OCI-LY7 (cell line): Measurements from ENCODE around the gene NLGN1.

Experiments used
- EZH2phosphoT487 ChIP-seq: fragments of 200-600 bp; sonication (generic); IDR thresholded peaks from 2 replicates; pipeline ENCODE4 v1.6.1; 2018; ENCODE audit warnings: low read depth, borderline replicate concordance, mild to moderate bottlenecking, mixed run types, antibody characterized with exemption, low read length, moderate library complexity, mixed read lengths
- TF ChIP-seq, protein P1 (sequence below): fragments of 200-600 bp; sonication (generic); conservative IDR thresholded peaks from 2 replicates; pipeline ENCODE4 v1.5.1; 2014; ENCODE audit warnings: mild to moderate bottlenecking, antibody characterized with exemption, low read length, moderate library complexity, mixed read lengths

DNA sequence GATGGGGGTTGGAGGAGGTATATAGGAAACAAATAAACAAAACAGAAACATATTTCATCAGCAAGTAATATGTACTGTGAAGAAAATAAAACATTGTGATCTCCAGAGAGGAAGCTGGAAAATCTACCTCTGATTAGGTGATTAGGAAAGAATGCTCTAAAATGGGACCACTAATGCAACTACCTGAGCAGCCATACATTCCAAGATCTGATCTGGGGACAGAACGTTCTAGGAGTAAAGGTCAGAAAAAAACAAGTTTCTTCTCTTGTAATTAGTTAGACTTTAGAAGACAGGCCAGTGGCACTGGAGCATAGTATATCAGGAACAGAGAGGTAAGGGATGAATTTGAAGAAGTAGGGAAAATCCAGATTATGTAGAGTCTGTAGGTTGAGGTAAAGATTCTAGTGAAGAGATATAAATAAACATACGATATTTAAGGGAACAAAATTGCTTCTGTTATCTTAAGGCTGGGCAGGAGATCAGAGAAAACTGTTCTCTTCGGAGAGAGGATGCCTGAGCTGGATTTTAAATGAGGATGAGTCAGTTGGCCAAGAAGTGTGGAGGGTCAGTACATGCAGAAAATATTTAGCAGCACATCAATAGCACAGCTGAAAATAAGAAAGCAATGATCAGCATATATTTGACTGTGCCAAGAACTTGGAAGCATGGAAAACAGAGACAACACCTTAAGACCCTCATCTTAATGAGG lies 429.5 kb downstream of the NLGN1 start:
- TF ChIP-seq, protein P1, sequence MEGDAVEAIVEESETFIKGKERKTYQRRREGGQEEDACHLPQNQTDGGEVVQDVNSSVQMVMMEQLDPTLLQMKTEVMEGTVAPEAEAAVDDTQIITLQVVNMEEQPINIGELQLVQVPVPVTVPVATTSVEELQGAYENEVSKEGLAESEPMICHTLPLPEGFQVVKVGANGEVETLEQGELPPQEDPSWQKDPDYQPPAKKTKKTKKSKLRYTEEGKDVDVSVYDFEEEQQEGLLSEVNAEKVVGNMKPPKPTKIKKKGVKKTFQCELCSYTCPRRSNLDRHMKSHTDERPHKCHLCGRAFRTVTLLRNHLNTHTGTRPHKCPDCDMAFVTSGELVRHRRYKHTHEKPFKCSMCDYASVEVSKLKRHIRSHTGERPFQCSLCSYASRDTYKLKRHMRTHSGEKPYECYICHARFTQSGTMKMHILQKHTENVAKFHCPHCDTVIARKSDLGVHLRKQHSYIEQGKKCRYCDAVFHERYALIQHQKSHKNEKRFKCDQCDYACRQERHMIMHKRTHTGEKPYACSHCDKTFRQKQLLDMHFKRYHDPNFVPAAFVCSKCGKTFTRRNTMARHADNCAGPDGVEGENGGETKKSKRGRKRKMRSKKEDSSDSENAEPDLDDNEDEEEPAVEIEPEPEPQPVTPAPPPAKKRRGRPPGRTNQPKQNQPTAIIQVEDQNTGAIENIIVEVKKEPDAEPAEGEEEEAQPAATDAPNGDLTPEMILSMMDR: no peak
- no peak for TF ChIP-seq EZH2phosphoT487
